ENCODE results near the gene ZBTB12.

Gene ZBTB12

GRCh38 chr6:31897612-31898382 lies 4.1 kb downstream of the ZBTB12 start, which contains the start of gene EHMT2:
EHMT2 (minus strand) TSS chr6:31897698; CDS start chr6:31897677, 21 bp downstream.
- DNase-seq (ENCODE audit: low read depth in 1 of 2, low spot score in 1 of 2) = peak; percentile 65 to 70

GRCh38 chr6:31896856-31897611 lies 4.9 kb downstream of the ZBTB12 start:
- DNase-seq (ENCODE audit: low read depth in 1 of 2, low spot score in 1 of 2) = no peak

- no peak for DNase-seq (ENCODE audit: low read depth in 1 of 2, low spot score in 1 of 2)
These were observed 5.4 kb downstream of the ZBTB12 start for GRCh38 chr6:31896493-31896855.

GRCh38 chr6:31892821-31893220 lies 9.1 kb downstream of the ZBTB12 start:
- no peak for DNase-seq (ENCODE audit: low read depth in 1 of 2, low spot score in 1 of 2)

GRCh38 chr6:31889331-31889972 lies 12.4 kb downstream of the ZBTB12 start:
- no peak for DNase-seq (ENCODE audit: low read depth in 1 of 2, low spot score in 1 of 2)

- DNase-seq (ENCODE audit: low read depth in 1 of 2, low spot score in 1 of 2) = peak in 1 of 2 donors; percentile 33
These were observed 13.3 kb downstream of the ZBTB12 start for GRCh38 chr6:31888276-31889258.

- no peak for DNase-seq (ENCODE audit: low read depth in 1 of 2, low spot score in 1 of 2)
These were observed 14.5 kb downstream of the ZBTB12 start for GRCh38 chr6:31887173-31888007.

GRCh38 chr6:31886541-31886991 lies 15.3 kb downstream of the ZBTB12 start:
- DNase-seq (ENCODE audit: low read depth in 1 of 2, low spot score in 1 of 2) = no peak

GRCh38 chr6:31884528-31885035 lies 17.3 kb downstream of the ZBTB12 start:
- DNase-seq (ENCODE audit: low read depth in 1 of 2, low spot score in 1 of 2) = no peak

GRCh38 chr6:31883676-31884075 lies 18.2 kb downstream of the ZBTB12 start:
- no peak for DNase-seq (ENCODE audit: low read depth in 1 of 2, low spot score in 1 of 2)

GRCh38 chr6:31882344-31882743 lies 19.5 kb downstream of the ZBTB12 start:
- no peak for DNase-seq (ENCODE audit: low read depth in 1 of 2, low spot score in 1 of 2)

- DNase-seq (ENCODE audit: low read depth in 1 of 2, low spot score in 1 of 2) = no peak
These were observed 20.6 kb downstream of the ZBTB12 start for GRCh38 chr6:31881136-31881859.

- DNase-seq (ENCODE audit: low read depth in 1 of 2, low spot score in 1 of 2) = no peak
These were observed 21.3 kb downstream of the ZBTB12 start for GRCh38 chr6:31880616-31881015.

GRCh38 chr6:31879901-31880300 lies 22.0 kb downstream of the ZBTB12 start:
- DNase-seq (ENCODE audit: low read depth in 1 of 2, low spot score in 1 of 2) = no peak

- DNase-seq (ENCODE audit: low read depth in 1 of 2, low spot score in 1 of 2) = no peak
These were observed 22.7 kb downstream of the ZBTB12 start for GRCh38 chr6:31879143-31879542.

- no peak for DNase-seq (ENCODE audit: low read depth in 1 of 2, low spot score in 1 of 2)
These were observed 23.2 kb downstream of the ZBTB12 start, which contains the start of gene SLC44A4 for GRCh38 chr6:31878726-31879125. SLC44A4 (minus strand) TSS chr6:31878997; CDS start chr6:31878980, 17 bp downstream.

GRCh38 chr6:31878222-31878621 lies 23.7 kb downstream of the ZBTB12 start:
- DNase-seq (ENCODE audit: low read depth in 1 of 2, low spot score in 1 of 2) = no peak

- DNase-seq (ENCODE audit: low read depth in 1 of 2, low spot score in 1 of 2) = no peak
These were observed 24.2 kb downstream of the ZBTB12 start for GRCh38 chr6:31877651-31878161.

Measured in activated CD4-positive, alpha-beta T cell treated with anti-CD3 and anti-CD28 coated beads, Interleukin-2, amount 50 U/mL, for 24 hours (primary cell).